Measurements from ENCODE around the gene ITFG1.

ITFG1 gene

GRCh38 chr16:47499700-47500264 is 38.9 kb upstream of the ITFG1 start:
- TF ChIP-seq CTCF (IDR thresholded peaks at IDR 0.05; ENCODE audit: low read depth, low read length): no peak
- Histone ChIP-seq H3K9me3 (no peaks in the 10 kb centered on the region), H3K4me1 (no peaks in the 10 kb centered on the region; the same call in 1 of the 2 replicates), H3K27me3 (no peaks in the 10 kb centered on the region), H3K4me3 (ENCODE audit: low read depth, low read length) (no peak overlapping the region), H3K36me3 (peaks cover 20% of the 10 kb centered on the region)
- no peak for DNase-seq

GRCh38 chr16:47499080-47499699 is 38.3 kb upstream of the ITFG1 start:
- no peak overlapping the region for H3K4me3 ChIP-seq (ENCODE audit: low read depth, low read length)
- H3K36me3 ChIP-seq: peaks cover 15% of the 10 kb centered on the region
- no peaks in the 10 kb centered on the region for H3K27me3 ChIP-seq
- no peak for DNase-seq
- no peak for TF ChIP-seq CTCF (IDR thresholded peaks at IDR 0.05; ENCODE audit: low read depth, low read length)
- no peaks in the 10 kb centered on the region; the same call in 1 of the 2 replicates for H3K4me1 ChIP-seq
- no peaks in the 10 kb centered on the region for H3K9me3 ChIP-seq

GRCh38 chr16:47493381-47494337 is 32.8 kb upstream of the ITFG1 start:
- H3K4me3 ChIP-seq (ENCODE audit: low read depth, low read length): no peak overlapping the region
- H3K36me3 ChIP-seq: no peaks in the 10 kb centered on the region
- DNase-seq: no peak

GRCh38 chr16:47492428-47493377 is 31.8 kb upstream of the ITFG1 start:
- peak; percentile 75 for DNase-seq
- H3K4me1 ChIP-seq: peaks cover 5% of the 10 kb centered on the region; the same call in 1 of the 2 replicates
- H3K9me3 ChIP-seq: no peaks in the 10 kb centered on the region
- no peaks in the 10 kb centered on the region for H3K27me3 ChIP-seq
- TF ChIP-seq CTCF (IDR thresholded peaks at IDR 0.05; ENCODE audit: low read depth, low read length): no peak
- no peak overlapping the region for H3K4me3 ChIP-seq (ENCODE audit: low read depth, low read length)
- H3K36me3 ChIP-seq: no peaks in the 10 kb centered on the region

More at GRCh38 chr16:47493381-47494337, 32.8 kb upstream of the ITFG1 start:
- no peaks in the 10 kb centered on the region for H3K27me3 ChIP-seq
- peaks cover 5% of the 10 kb centered on the region; the same call in 1 of the 2 replicates for H3K4me1 ChIP-seq
- TF ChIP-seq CTCF (IDR thresholded peaks at IDR 0.05; ENCODE audit: low read depth, low read length): no peak
- no peaks in the 10 kb centered on the region for H3K9me3 ChIP-seq

GRCh38 chr16:47492036-47492427 is 31.2 kb upstream of the ITFG1 start:
- Histone ChIP-seq H3K4me3 (ENCODE audit: low read depth, low read length) (no peak overlapping the region), H3K36me3 (no peaks in the 10 kb centered on the region), H3K4me1 (peaks cover 5% of the 10 kb centered on the region; the same call in 1 of the 2 replicates), H3K27me3 (no peaks in the 10 kb centered on the region), H3K9me3 (no peaks in the 10 kb centered on the region)
- no peak for DNase-seq
- no peak for TF ChIP-seq CTCF (IDR thresholded peaks at IDR 0.05; ENCODE audit: low read depth, low read length)
